ENCODE results near the gene STXBP6.

STXBP6 gene

DNA sequence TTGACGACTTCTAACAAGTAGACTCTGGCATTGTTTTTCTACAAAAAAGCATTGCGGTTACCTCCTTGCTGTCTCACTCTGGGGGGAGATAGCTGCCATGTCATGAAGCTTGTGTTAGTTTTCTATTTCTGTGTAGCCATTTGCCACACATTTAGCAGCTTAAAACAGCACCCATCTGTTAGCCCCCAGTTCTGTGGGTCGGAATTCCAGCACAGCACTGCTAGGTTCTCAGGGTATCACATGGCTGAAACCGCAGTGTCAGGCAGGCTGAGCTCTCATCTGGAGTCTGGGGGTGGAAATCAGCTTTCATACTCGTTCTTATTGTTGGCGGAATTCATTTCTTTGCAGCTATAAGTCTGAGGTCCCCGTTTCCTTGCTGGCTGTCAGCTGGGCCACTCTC is 19.9 kb upstream of the STXBP6 start:
- H3K4me3 ChIP-seq, result no peak overlapping the region
- TF ChIP-seq, protein P1, sequence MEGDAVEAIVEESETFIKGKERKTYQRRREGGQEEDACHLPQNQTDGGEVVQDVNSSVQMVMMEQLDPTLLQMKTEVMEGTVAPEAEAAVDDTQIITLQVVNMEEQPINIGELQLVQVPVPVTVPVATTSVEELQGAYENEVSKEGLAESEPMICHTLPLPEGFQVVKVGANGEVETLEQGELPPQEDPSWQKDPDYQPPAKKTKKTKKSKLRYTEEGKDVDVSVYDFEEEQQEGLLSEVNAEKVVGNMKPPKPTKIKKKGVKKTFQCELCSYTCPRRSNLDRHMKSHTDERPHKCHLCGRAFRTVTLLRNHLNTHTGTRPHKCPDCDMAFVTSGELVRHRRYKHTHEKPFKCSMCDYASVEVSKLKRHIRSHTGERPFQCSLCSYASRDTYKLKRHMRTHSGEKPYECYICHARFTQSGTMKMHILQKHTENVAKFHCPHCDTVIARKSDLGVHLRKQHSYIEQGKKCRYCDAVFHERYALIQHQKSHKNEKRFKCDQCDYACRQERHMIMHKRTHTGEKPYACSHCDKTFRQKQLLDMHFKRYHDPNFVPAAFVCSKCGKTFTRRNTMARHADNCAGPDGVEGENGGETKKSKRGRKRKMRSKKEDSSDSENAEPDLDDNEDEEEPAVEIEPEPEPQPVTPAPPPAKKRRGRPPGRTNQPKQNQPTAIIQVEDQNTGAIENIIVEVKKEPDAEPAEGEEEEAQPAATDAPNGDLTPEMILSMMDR (IDR thresholded peaks at IDR 0.05), result no peak
- DNase-seq (ENCODE audit: low spot score), result no peak
- no peak overlapping the region for H3K27ac ChIP-seq

DNA sequence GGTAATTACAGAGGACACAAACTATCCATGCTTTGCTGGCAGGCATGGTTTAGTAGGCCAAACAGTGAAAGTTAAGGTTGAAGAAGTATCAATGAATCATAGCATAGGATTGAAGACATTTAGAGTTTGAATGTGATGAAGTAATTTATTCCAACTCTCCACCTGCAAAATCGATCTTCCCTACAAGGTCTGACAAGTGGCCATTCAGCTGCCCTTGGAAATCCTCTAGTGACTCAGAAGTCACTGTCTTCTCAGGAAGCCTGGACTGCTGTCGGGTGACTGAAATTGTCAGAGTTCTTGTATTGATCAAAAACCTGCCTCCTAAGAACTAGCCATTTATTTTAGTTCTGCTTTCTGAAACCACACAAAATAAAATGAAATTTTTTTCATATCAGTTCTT is 17.7 kb upstream of the STXBP6 start:
- H3K27ac ChIP-seq, result no peak overlapping the region
- DNase-seq (ENCODE audit: low spot score), result no peak
- no peak overlapping the region for H3K4me3 ChIP-seq
- TF ChIP-seq, protein P1 (IDR thresholded peaks at IDR 0.05), result no peak

DNA sequence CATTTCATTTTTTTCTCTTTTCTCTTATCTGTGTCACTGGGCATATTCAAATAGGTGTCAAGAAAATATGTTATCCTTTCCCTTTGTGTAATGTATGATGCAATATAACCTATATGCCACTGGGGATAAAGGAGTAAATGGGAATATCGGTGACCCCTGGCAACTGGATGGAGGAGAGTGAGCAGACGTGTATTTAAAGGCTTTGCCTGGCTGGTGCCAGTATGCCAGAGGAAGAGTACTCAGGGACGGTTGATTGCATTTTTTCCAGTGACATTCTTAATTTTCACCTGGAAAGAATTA is 12.0 kb upstream of the STXBP6 start:
- Histone ChIP-seq H3K27ac (no peak overlapping the region), H3K4me3 (no peak overlapping the region)
- TF ChIP-seq, protein P1 (IDR thresholded peaks at IDR 0.05), result no peak
- no peak for DNase-seq (ENCODE audit: low spot score)

DNA sequence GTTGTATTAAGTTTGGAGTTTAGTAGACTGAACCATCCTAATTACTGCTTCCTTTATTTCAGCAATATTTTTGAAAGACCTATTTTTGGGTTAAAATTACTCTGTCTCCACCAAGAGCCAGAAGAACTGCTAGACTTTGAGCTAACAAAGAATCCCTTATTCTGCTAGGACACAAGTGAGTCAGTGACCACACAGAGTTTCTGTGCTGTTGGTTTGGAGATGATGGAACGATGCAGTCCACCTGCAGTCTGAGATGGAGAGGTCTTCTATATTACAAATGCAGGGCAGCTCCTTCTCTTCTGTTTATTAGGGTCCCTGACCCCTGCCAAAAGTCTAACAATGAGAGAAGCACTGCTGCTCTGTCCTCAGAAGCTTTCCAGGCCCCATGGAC is 6.7 kb upstream of the STXBP6 start:
- TF ChIP-seq, protein P1 (IDR thresholded peaks at IDR 0.05), result no peak
- Histone ChIP-seq H3K4me3 (no peak overlapping the region), H3K27ac (no peak overlapping the region)
- no peak for DNase-seq (ENCODE audit: low spot score)

DNA sequence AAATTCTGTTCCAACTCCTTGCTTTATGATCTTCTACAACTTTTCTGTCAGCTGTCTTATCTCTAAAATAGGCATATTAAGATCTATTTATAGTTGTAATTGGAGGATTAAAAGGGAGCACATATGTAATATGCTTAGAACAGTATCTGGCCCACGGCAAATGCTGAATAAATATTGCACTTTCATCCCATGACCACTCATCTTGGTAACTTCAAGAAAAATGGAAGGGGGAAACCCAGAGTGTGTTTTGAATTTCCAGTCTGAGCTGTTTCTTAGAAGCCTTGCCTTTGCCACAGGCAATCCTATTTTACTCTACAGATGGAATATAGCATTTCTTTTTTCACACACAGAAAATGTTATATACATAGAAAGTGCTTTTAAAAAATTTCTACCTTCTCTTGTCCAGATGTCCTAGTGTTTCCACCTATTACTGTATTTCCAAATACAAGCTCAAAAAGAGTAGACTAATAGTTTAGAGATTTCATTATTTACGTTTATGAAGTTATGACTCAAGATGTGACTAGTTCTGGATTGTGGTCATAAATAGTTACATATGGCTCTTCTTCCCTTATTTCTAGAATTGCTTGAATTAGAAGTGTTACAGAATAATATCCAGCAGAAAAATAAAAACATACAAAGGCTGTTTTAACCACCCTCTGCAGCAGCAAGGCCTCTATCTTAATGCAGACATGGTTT is 6.2 kb upstream of the STXBP6 start:
- no peak for DNase-seq (ENCODE audit: low spot score)
- H3K27ac ChIP-seq, result no peak overlapping the region
- H3K4me3 ChIP-seq, result no peak overlapping the region
- TF ChIP-seq, protein P1 (IDR thresholded peaks at IDR 0.05), result no peak

DNA sequence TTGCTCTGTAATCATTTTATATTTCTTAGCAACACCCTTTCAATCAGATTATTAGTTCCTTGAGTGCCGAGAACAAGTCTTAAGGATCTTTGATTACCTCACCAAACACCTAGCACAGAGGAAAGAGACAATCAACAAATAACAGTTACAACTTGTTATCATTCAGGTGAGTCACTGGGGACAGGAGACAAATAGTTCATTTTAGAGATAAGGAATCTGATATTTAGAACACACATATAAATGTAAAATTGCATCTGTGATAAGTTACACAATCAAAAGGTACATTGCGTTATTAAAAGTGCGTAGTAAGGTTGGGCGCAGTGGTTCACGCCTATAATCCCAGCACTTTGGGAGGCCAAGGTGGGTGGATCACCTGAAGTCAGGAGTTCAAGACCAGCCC is 5.1 kb upstream of the STXBP6 start:
- no peak for DNase-seq (ENCODE audit: low spot score)
- H3K27ac ChIP-seq, result no peak overlapping the region
- TF ChIP-seq, protein P1 (IDR thresholded peaks at IDR 0.05), result no peak
- H3K4me3 ChIP-seq, result no peak overlapping the region

DNA sequence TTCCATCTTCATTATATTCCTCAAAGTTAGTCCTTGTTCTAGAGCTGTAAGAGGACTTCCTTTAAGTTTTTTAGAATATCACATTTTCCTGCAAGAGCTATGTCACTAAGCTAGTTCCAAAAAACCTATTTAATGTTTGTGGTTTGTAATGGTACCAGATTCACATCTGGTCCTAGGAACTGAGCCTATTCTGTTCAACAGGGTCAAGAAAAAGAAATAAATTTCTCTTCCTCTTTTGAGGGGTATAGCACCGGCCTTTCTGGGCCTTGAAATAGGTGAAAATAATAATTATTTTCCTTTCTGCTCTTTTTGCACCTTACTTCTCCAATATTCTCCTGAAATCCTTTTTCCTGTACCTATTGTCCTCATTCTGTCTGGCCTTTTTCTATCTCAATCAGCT is 3.6 kb upstream of the STXBP6 start:
- DNase-seq (ENCODE audit: low spot score), result no peak
- Histone ChIP-seq H3K27ac (no peak overlapping the region), H3K4me3 (no peak overlapping the region)
- TF ChIP-seq, protein P1 (IDR thresholded peaks at IDR 0.05), result no peak

Measured in coronary artery (tissue), 2 donors.